ENCODE data around the gene VIT.

Gene VIT

DNA sequence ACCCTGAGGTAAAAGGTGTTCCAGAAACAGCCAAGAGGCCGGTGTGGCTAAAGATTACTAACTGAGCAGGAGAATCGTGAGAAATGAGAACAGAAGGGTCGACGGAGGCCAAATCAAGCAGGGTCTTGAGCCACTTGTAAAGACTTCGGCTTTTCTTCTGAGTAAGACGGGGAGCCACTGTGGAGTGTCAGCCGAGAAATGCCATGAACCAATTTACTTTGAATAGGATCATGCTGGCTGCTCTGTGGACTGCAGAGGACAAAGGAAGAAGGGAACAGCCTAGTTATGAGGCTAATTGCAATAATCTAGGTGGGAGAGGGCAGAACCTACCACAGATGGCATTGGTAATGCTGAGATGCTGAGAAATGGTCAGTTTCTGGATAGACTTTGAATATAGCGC, 16.8 kb downstream of the VIT start:
- no peak for DNase-seq

DNA sequence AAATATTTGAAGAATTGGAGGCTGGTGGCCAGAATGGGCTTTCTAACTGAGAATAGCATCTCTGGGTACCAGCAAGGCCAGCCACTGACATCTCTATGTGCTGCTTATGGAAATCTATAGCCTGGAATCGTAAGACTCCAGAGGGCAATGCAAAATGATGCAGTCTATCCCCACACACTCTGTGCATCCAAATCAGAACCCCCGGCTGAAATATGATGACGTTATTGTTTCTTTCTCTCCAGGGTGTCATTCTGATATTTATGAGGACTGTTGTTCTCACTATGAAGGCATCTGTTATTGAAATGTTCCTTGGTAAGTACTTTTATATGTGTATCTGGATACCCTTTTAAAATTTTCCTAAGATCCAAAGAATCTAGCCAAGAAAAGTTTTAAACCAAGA, 19.6 kb downstream of the VIT start:
- no peak for DNase-seq

DNA sequence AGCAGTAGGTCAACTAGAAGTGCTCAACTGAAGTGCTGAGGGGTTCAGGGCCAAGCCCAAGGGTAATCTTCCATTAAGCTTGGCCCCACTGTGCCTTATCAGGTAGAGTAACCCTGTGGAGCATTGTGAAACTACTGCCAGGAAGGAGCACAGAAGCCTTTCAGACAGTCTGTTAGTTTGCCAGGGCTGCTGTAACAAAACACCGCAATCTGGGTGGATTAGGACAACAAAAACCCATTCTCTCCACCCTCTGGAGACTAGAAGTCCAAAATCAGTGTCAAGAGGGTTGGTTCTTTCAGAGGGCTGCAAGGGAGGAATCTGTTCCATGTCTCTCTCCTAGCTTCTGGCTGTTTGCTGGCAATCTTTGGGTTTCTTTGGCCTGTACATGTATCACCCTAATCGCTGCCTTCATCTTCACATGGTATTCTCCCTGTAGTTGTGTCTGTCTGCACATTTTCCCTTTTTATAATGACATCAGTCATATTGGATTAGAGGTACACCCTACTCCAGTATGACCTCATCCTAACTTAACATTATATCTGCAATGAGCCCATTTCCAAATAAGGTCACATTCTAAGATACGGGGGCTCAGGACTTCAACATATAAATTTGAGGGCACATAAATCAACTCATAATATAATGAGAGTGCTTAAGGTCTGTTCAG, 21.2 kb downstream of the VIT start:
- no peak for DNase-seq

DNA sequence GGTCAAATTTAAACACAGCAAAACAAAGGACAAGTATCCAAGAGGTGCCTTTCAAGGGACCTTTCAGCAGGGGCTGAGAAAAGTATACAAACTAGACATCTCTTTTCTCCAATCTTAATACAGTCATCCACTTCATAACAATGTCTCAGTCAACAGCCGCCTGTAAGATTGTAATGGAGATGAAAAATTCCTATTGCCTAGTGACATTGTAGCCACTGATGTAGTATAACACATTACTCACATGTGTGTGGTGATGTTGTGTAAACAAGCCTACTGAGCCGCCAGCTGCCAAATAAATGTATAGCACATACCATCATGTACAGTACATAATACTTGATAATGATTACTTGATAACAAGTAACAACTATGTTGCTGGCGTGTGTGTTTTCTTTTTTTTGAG, 31.0 kb downstream of the VIT start:
- DNase-seq: no peak

DNA sequence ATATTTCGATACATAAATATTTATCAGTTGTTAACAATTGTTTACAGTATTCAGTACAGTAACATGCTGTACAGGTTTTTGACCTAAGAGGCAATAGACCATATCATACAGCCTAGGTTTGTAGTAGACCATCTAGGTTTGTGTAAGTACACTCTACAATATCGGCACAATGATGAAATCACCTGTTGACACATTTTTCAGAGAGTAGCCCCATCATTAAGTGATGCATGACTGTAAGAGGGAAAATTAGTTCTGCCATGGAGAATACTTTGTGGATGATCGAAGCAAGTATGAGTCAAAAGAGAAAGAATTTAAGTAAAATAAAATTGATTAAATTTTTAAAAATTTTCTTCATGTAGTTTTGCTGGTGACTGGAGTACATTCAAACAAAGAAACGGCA, 32.6 kb downstream of the VIT start:
- no peak for DNase-seq

DNA sequence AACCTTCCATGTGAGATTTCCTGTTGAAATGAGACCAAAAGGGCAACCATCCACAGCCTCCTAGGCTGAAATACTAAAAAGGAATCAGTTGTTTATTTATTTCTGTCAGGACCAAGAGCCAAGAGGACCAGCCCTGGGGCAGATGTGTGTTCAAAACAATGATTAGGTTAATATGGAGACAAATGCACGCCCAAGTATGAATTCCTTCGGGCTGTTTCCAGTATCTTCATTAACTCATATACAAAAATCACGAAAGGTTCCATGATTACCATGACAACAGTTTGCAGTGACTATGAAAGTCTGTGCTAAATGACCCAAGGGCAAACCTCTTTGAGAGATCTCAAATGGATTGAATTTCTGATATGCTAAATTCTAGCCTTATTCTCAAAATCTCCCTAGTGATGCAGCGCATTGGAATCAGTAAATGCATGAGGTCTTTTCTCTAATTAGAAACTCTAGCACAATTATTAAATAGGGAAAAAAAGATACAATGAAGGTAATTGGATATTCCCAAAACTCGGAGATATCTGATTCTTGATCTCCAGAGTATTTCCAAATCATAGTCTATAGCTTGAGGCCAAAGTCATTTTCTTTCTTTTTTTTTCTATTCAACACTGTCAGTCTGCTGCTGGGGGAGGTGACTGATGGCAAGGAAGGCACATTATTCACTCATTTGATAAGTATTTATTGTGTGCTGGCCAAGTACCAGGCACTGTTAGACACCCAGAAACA, 35.6 kb downstream of the VIT start:
- DNase-seq: no peak

DNA sequence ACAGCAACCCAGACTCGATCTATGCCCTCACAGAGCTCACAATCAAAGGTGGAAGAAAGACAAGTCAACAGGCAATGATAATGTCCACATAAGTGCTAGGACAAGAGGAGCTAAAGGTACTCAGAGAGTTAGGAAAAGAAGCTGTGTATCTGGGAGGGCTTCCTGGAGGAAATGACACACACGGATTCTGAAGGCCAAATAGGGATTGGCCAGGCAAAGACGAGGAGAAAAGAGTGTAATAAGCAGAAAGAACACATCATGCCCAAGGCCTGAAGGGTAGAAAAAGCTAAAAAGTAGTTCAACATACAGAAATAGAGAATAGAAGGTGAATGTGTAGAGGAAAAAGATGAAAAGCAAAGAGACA, 36.1 kb downstream of the VIT start:
- DNase-seq: no peak

DNA sequence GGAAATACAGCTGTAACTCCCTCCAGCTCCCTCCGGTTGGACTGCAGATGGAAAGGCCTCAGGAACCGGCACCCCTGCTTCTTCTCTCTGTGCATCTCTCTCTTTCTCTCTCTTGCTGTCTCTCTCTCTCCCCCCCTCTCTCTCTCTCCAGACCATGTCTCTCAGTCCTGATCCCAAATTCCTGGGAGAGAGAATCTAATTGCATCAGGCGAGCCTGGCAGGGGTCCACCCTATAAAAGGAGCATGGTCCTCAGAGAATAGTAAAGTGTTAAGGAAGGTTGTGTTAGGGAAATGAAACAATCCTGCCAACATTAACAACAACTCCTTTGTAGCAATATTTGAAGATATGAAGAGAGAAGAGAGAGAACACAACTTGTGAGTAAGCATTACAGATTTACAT, 36.7 kb downstream of the VIT start:
- DNase-seq: no peak

DNA sequence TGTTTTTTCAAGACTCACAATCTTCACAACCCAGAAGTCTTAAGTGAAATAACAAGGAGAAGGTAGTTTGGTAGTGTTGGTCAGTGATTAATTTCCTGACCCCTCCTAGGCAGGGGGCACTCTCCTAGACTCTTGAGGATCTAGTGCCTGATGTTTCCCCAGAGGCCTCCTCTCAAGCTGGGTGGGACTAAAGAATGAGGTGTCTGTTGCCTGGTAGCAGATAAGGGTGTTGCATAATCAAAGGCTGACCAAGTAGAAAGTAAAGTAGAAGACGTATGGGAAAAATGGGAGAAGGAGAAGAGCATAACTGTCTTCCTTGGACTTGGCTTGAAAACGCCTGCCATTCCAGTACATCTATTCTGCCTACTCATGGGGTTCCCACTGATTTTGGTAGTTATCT, 37.8 kb downstream of the VIT start:
- no peak for DNase-seq

DNA sequence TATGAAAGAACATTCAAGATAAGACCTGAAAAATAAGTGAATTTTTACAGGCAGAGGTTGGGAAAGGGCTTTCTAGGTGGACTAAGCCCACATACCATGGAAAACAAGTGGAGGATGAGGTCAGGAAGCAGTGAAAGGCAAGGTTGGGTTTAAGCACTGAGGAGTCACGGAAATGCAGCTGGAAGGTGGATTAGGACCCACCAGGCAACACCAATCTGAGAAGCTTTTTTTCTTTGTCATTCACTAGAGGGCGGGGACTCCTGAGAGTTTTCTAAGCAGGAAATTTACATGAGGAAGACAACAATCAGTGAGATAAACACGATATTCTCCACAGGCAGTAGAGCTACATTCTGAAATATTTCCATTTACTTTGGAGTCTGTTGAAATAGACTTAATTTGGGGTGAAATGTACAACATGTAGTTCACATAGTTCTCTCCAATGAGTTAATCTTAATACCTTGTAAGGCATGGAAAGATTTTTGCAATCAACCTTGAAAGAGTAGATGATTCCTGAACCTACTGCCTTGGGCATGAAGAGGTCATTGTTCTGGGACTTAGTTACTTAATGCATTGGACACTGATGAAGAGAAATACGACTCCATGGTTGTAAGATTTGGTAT, 40.7 kb downstream of the VIT start:
- DNase-seq: no peak

DNA sequence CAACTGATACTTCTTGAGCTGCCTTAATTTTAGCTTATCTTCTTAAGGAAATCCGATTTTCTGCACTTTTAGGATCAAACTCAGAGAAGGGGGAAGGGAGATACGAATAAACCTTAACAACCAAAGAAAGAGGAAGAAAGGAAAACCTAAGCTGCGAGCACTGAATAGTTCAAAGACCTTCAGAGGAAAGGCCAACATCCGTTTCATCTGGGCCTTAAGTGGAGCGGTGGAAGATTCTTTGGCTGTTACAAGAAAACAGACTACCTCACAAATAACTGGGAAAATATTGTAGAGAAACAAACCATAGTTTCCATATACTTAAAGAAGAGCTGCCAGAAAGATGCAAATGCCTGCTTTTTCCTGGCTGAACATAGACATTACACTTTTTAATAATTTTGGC, 43.6 kb downstream of the VIT start:
- no peak for DNase-seq

DNA sequence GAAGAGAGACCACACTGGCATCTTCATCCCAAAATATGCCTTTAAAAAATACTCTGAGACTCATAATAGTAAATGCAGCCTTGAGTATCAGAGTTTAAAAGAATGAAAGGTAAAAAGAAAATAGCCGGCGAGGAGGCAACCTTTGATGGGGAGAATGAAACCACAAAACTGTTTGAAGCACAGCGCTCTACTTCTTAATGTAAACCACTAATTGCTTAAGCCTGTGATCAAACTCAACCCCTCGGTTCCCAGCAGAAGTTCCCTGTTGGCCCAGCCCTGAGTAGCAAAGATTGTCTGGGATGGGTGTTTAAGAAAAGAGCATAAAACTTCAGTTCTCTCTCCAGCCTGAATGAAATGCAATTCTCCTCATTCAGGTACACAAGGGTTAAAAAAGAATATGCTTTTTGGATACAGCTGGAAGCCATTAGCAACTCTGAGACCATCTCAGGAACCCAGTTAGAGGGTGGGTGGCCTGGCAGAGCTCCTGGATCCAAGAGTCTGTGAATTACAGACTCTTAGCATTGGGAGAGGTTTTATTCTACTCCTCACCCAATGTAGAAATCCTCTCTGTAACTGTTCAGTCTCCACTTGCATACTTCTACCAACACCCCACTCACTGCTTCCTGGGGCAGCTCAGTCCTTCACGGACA, 44.8 kb downstream of the VIT start:
- DNase-seq: no peak

DNA sequence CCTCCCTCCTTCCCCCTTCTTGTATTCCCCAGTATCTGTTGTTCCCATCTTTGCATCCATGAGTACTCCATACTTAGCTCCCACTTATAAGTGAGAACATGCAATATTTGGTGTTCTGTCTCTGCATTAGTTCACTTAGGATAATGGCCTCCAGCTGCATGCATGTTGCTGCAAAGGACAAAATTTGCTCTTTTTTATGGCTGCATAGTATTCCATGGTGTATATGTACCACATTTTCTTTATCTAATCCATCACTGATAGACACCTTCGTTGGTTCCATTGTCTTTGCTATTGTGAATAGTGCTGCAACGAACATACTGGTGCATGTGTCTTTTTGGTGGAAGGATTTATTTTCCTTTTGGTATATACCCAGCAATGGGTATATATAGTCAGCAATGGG, 47.4 kb downstream of the VIT start:
- DNase-seq: no peak

DNA sequence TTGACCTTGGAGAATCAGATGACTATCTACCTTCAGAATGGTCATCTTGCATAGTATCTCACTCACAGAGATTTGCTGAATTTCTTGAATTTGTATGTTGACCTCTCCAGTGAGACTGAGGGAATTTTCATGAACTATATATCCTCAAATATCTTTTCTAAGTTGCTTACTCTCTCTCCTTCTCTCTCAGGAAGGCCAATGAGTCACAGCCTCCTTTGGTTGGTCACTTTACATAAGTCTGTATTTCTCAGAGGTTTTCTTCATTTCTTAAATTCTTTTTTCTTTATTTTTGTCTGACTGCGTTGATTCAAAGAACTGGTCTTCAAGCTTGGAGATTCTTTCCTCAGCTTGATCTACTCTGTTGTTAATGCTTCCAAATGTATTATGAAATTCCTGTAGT, 51.7 kb downstream of the VIT start:
- DNase-seq: no peak

DNA sequence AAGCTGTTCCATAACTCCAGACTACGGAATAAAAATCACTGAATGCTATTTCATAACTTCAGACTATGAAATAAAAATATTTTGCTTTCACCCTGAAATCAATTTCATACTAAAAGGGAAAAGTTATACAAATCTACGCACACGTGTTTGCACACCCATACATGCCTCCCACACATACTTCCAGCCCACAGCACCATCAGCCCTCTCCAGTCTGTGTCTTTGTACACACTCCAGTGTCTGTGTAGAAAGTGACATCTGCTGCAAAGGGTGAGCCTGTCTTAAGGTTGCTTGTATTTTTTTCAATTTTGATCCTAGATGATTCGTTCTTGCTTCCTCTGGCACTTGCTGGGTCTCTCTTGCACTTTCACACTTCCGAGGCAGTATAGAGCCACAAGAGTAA, 53.6 kb downstream of the VIT start:
- DNase-seq: no peak

DNA sequence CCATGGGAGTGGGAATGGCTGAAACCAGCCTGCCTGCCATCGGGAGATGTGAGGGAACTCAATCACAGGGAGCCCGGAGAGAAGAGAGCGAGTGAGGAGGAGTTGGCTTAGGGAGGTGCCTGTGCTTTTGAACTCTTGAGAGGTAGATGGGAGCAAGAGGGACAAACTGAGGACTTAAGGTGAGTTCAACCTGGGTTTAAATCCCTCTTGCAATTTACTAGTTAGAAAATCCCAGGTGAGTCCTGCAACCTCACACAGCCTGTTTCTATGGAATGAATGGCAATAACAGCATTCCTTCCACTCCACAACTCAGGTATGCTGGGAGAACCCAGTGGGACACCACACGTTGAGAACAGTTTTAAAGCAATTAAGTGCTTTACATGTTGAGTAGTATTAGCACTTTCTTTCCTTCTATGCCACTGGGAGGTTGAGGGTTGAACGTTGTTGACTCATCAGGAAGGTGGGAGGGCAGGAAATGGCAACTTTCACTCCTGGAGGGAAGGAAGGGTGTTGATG, 57.3 kb downstream of the VIT start:
- no peak for DNase-seq

DNA sequence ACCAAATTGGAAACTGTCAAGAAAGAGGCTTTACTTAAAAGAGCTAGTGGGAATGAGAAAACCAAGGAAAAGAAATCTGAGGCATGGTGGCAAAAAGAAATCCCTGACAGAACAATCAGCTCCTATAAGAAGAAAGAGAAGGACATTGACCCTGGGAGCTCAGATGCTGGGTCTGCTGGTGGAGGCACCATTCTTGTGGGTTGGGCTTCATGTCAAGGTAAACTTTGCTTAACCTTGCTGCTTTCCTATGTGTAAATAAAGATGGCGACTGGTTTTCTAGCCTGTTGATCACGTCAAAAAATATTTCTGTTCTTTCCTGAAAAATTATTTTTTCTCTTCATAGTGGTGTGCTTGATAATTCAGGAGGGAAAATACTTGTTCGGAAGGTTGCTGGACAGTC, 58.1 kb downstream of the VIT start:
- no peak for DNase-seq

DNA sequence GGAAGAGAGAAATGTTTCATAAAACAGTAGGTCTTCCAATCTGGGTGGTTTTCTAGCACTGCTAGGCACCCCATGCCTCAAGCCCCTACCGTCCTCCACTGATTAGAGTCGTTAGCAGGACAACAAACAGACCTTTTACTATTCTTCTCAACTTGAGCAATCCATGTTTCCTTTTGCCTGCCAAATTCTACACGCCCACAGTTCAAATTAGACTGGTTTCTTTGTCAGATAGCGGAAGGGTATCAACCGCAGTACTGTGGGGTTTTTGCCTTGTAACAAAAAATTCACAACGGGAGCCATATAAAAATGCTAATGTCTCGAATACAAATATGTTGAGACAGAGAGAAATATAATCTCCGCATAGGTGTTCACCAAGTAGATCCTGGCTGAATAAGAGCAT, 59.9 kb downstream of the VIT start:
- no peak for DNase-seq

DNA sequence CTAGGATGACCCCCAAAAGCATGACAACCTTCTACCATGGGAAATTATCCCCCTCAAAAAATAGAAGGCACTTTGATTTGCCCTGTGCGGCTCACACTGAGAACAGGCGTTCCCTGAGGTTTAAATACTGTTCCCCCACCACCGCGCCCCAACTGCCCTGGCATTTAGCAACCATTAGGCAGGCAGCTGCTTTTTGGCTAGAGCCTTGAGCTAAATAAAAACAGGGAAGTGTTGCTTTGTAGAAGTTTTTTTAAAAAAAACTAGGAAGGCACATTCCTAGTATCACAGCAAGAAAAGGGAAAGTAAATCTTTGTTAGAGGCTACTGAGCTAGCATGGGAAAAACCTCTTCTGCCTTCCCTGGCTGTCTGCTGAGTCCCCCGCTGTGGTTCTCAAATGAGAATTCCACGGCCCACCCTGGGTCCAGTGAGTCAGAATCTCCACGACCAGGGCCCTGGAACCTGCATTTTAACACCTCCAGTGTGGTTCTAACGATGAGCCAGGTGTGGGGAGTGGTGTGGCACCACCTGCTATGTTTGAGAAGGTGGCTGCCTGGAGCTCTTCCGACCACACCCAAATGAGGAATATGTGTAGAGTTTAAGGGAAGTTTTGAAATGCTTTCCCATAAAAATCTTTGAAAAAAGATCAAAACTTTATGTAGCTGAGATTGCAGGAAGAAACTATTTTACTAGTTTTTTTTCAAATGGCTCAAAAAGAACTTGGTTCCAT, 66.4 kb downstream of the VIT start:
- DNase-seq: no peak

DNA sequence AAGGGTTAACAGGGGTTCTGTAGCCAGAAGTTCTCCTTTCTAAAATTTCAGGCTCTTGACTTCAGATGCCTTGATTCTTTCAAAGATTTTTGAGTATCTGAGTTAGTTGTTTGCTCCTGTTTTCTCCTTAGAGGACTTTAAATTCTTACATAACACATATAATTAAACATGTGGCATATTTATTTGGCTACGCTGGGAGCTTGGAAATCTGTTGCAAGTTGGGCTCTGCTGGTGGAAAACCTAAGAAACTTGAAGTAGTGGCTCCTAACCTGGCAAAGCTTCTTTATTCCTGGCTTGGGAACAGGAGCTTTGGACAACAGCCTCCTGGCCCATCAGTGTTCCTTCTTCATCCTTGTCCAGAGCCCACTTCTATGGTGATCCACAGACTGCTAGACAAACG, 72.6 kb downstream of the VIT start:
- DNase-seq: no peak

DNA sequence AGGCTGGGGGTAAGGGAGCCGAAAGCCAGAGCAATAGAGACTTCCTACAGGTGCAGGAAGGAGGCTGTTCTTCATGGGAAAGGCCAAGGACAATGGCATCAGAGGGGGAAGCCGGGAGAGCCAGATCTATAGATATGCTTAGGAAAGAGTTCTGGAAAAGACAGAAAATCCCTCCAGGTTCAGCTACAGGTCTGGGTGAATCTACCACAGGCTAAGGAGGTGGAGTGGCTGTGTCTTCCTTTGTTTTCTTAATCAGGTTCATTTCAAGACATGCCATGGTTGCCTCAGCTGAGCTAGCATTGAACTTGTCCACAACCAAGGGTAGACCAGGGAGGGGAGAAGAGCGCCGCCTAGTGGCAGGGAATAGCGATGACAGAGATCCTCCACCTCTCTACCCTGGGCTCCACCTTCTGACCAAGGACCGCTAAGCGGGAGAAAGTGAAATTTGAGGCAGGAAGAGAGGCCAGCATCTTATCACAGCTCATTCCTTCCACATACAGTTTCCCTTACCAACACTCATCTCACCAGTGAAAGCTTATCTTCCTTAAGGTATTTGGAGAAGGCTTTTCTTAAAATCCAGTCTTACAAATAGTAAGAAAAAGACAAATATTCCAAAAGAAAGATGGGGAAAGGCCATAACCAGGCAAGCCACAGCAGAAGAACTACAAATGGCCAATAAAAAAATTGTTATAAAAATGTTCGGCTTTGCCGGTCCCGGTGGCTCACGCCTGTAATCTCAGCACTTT, 74.2 kb downstream of the VIT start:
- DNase-seq: no peak

DNA sequence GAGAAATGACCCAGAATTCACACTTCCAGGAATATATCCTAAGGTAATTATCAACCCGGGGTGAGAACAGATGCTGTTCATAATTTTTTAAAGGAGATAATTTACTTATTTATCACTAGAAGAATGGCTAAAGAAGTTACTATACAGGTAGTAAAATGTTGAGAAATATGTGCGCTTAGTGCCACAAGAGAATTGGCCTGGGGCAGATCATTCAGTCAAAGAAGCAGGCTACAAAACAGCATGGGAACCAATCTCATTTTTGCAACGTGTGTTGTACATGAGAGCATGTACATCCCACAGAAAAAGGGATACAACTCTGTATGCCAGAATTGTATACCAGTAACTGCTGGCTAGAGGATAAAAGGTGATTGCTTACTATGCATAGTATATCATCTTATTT, 75.2 kb downstream of the VIT start:
- DNase-seq: no peak

DNA sequence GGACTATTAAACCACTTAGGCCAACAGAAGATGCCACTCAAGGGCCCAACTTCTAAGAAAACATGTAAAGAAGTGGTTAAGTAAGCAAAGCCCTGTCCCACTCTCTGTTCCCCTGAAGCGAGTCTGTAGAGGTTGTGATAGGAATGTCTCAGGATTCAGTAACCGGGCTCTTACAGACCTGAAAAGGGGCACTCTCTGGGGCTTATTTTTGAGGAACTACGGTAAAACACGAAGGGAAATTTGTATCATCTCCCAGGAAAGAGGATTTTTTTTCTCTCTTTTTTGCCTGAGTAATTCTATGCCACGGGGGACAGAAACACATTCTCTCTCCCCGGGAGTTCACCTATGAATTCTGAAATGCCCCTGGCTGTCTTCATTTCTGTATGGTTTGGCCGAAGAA, 77.4 kb downstream of the VIT start:
- DNase-seq: no peak
